T-helper 2 cell treated with Interferon-gamma antibody and Interleukin-4, amounts not matched to agents 5 μg/mL and 100 μg/mL, for 36 hours (primary cell): ENCODE results near the gene LRRC74B.

Source experiments
- DNase-seq: peaks from one replicate; pipeline ENCODE4 v3.0.0; 2021; ENCODE audit warnings: low spot score
- H3K27ac Mint-ChIP-seq: one replicate; pipeline ENCODE4 v1.8.0; 2021; ENCODE audit warnings: mild to moderate bottlenecking, mixed read lengths
- H3K27me3 Mint-ChIP-seq: one replicate; pipeline ENCODE4 v1.8.0; 2021; ENCODE audit warnings: low read depth, mixed read lengths
- H3K36me3 Mint-ChIP-seq: one replicate; pipeline ENCODE4 v1.8.0; 2021; ENCODE audit warnings: low read depth, mixed read lengths
- H3K4me1 Mint-ChIP-seq: one replicate; pipeline ENCODE4 v1.8.0; 2021; ENCODE audit warnings: low read depth, mixed read lengths
- H3K4me3 Mint-ChIP-seq: one replicate; pipeline ENCODE4 v1.8.0; 2022; ENCODE audit warnings: mild to moderate bottlenecking, moderate library complexity, mixed read lengths
- H3K9me3 Mint-ChIP-seq: one replicate; pipeline ENCODE4 v1.8.0; 2021; ENCODE audit warnings: mixed read lengths

Gene LRRC74B

DNA sequence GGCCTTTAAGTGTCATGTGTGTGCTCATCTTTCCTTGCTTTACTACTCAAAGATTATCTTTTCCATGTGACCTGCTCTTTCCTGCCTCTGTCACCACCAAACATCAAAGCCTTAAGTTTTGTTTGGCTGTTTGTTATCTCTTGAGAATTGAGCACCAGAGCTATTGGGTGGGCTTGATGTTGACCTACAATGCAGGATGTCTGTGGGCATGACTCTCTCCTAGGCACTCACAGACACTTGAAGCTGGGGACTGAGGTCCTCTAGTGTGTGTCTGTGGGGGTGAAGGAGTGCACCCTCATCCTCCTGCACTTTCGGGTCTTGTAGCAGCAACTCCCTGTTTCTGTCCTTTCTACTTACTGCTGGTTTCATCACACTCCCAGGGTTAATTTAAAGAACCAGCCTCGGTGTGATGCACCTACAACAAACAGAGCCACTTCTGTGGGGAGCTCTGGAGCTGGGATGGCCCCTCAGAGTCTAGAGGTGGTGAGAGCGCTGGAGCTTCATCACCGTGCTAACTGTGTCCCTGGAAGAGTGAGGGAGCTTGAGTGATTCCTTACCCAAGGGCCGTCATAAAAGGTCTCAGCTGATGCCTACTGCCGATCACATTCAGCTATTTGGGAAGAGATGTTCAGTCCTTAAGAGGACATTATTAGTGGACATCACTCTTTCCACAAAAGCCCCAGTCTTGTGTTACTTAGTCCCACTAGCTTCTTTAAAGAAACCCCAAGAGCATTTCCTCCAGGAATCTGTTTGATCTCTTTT is 56.3 kb downstream of the LRRC74B start:
- Mint-ChIP-seq H3K27ac (no peak overlapping the region), H3K9me3 (no peaks in the 10 kb centered on the region), H3K4me1 (peaks cover 6% of the 10 kb centered on the region), H3K4me3 (no peak overlapping the region), H3K36me3 (no peaks in the 10 kb centered on the region), H3K27me3 (peaks cover 26% of the 10 kb centered on the region)
- no peak for DNase-seq

DNA sequence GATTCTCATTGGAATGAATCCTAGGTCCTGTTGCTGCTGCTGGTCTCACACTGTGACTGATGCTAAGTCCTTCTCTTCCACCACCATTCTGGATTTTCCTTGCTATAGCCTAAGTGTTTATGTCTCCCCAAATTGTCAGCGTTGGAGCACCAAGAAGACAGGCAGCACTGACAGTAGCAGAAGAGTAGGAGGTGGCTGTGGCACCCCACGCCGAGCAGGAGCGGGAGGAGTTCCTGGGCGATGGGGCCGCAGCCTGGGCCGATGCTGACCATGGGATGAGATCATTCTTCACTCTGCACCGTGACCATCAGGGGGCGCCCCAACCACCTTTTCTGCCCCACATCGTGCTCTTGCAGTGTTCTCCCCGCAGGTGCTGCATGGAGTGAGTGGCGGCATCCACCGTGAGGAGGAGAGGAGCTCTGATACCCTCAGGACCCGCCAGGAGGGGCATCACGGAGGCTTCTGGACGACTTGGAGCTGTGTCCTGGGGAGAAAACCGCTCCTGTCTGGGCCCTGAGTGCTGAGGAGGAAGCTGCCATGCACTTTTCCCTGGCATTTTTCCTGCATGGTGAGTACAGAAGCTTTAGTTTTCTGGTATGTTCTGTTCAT is 57.0 kb downstream of the LRRC74B start:
- peaks cover 26% of the 10 kb centered on the region for H3K27me3 Mint-ChIP-seq
- peaks cover 6% of the 10 kb centered on the region for H3K4me1 Mint-ChIP-seq
- H3K4me3 Mint-ChIP-seq, result no peak overlapping the region
- H3K9me3 Mint-ChIP-seq, result no peaks in the 10 kb centered on the region
- H3K27ac Mint-ChIP-seq, result no peak overlapping the region
- H3K36me3 Mint-ChIP-seq, result no peaks in the 10 kb centered on the region
- DNase-seq, result peak; percentile 71

DNA sequence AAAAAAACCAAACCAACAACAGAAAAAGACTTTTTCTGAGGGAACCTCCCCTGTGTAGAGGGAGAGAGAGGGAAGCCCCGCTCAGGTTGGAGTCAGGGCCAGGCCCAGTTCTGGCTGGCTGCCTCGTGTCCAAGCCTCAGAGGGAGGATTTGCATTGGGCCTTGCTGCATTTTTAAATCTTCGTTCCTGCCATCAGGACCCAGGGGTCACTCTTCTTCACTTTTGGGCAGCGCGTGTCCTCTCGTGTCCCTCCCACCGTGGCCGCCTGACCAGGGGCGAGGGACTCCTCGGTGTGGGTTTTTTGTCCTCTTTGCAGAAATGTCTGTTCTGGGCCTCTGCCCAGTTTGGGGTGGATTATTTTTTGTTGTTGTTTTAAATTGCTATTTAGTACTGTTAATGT is 57.9 kb downstream of the LRRC74B start:
- Mint-ChIP-seq H3K4me3 (no peak overlapping the region), H3K4me1 (peaks cover 6% of the 10 kb centered on the region), H3K9me3 (no peaks in the 10 kb centered on the region), H3K27me3 (peaks cover 26% of the 10 kb centered on the region), H3K36me3 (no peaks in the 10 kb centered on the region), H3K27ac (no peak overlapping the region)
- DNase-seq, result no peak

DNA sequence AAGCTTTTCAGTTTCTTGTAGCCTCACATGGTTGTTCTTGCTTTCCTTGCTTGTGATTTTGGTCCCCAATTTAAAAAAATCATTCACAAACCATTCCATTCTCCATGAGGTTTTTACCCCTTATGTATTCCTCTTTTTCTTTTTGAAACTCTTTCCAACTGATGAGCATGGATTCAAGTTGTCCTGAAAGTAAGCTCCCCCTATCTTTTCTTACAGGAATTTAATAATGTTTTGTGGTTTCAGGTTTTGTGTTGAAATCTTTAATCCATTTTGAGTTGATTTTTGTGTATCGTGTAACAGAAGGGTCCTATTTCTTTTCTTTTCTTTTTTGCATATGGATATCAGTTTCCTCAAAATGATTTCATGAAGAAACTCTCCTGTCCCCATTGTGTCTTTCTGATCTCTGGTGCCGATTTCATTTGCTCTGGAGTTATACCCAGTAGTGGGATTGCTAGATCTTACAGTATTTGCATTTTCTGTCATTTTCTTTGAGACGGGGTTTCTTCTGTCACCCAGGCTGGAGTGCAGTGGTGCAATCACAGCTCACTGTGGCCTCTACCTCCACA is 58.5 kb downstream of the LRRC74B start:
- Mint-ChIP-seq H3K4me1 (peaks cover 6% of the 10 kb centered on the region), H3K36me3 (no peaks in the 10 kb centered on the region), H3K9me3 (no peaks in the 10 kb centered on the region), H3K27ac (no peak overlapping the region), H3K27me3 (peaks cover 29% of the 10 kb centered on the region), H3K4me3 (no peak overlapping the region)
- DNase-seq, result no peak

DNA sequence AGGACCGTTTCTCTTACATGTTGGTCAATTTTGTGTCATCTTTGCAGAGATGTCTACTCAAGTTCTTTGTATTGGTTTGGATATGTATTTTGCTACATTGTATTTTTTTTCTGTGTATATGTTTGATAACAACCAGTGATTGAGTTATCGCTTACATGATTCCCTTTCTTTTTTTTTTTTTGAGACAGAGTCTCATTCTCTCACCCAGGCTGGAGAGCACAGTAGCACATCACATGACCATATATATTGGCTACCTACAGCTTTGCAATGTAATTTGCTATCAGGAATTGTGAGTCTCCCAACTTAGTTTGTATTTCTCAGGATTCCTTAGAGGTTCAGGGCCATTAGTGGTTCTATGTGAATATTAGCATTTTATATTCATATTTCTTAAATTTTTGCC is 59.5 kb downstream of the LRRC74B start:
- Mint-ChIP-seq H3K4me1 (peaks cover 6% of the 10 kb centered on the region), H3K27me3 (peaks cover 29% of the 10 kb centered on the region), H3K36me3 (no peaks in the 10 kb centered on the region), H3K27ac (no peak overlapping the region), H3K4me3 (no peak overlapping the region), H3K9me3 (no peaks in the 10 kb centered on the region)
- no peak for DNase-seq

DNA sequence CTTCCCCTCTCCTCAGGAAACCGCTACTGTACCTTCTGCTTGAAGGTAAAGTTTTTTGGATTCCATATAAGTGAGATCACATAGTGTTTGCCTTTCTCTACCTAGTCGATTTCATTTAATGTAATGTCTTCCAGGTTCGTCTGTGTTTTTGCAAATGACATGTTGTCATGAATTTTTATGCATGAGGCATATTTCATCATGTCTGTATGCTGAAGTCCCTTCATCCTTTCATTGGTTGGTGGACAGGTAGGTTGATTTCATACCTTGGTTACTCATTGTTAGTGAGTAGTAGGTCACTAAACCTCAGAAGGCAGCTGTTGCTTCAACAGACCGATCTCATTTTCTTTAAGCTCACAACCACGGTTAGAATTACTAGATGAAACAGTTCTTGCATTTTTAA is 60.3 kb downstream of the LRRC74B start:
- DNase-seq, result no peak
- H3K36me3 Mint-ChIP-seq, result no peaks in the 10 kb centered on the region
- peaks cover 29% of the 10 kb centered on the region for H3K27me3 Mint-ChIP-seq
- no peak overlapping the region for H3K4me3 Mint-ChIP-seq
- peaks cover 6% of the 10 kb centered on the region for H3K4me1 Mint-ChIP-seq
- H3K9me3 Mint-ChIP-seq, result no peaks in the 10 kb centered on the region
- no peak overlapping the region for H3K27ac Mint-ChIP-seq

DNA sequence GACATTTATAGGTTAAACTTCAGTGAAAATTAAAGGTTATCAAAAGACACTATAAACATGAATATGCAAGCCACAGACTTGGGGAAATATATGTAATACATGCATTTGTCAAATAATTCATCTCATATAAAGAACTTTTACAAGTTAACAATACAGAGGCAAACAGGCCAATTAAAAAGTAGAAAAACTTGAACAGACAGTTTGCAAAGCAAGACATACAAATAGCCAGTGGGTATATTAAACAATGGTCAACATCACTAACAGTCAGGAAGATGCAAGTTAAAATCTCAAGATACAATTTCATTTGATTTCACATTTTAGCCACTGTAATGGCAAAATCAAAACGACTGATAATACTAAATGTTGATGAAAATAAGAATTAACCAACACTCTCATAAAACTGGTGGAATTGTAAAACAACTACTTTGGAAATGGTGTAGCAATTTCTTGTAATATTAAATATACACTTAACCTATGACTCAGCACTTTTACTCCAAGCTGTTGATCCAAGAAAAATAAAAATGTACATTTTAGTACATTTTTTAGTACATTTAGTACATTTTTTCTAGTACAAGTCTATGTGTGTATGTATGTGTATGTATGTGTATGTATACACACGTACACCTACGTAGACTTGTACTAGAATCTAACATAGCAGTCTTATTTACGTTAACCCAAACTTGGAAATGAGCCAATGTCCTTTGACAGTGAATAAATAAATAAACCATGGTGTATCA is 62.8 kb downstream of the LRRC74B start:
- Mint-ChIP-seq H3K27ac (no peak overlapping the region), H3K36me3 (no peaks in the 10 kb centered on the region), H3K27me3 (peaks cover 20% of the 10 kb centered on the region), H3K4me3 (no peak overlapping the region), H3K9me3 (no peaks in the 10 kb centered on the region), H3K4me1 (no peaks in the 10 kb centered on the region)
- DNase-seq, result no peak
